ENCODE data around the gene TENM4.

DNA sequence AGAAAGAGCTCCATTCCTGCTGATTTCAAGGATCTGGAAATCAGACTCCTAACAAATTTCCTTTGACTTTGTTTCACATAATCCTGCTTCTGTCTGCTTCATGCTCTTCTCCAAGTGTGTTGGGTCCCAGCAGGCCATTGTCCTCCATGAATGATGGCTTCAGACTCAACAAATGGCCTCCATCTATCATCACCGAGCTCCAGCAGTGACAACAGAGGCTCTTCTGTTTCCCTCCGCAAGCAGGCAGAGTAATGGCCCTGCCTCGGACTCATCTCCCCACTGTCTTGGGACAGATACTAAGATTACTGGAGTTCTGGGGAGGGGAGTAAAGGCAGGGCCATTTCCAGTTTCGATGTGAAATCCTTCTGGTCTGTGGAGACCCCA lies 127.3 kb downstream of the TENM4 start:
- TF ChIP-seq, protein P1, sequence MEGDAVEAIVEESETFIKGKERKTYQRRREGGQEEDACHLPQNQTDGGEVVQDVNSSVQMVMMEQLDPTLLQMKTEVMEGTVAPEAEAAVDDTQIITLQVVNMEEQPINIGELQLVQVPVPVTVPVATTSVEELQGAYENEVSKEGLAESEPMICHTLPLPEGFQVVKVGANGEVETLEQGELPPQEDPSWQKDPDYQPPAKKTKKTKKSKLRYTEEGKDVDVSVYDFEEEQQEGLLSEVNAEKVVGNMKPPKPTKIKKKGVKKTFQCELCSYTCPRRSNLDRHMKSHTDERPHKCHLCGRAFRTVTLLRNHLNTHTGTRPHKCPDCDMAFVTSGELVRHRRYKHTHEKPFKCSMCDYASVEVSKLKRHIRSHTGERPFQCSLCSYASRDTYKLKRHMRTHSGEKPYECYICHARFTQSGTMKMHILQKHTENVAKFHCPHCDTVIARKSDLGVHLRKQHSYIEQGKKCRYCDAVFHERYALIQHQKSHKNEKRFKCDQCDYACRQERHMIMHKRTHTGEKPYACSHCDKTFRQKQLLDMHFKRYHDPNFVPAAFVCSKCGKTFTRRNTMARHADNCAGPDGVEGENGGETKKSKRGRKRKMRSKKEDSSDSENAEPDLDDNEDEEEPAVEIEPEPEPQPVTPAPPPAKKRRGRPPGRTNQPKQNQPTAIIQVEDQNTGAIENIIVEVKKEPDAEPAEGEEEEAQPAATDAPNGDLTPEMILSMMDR (IDR thresholded peaks at IDR 0.05): no peak
- no peak for TF ChIP-seq POLR2A (IDR thresholded peaks at IDR 0.05)

Data from uterus (tissue), 2 donors.